ENCODE measurements around the gene PRKAR1A. TPM values are rescaled to one million over a fixed set of nuclear protein-coding genes. Genes with fewer than 3 reads are reported as not detected.
"Not testable (repeated sequence)": the region's sequence is repeated elsewhere in the genome, so short reads cannot be mapped to it uniquely, and the experiment has no call there.

PRKAR1A gene
- polyA plus RNA-seq (ENCODE audit: insufficient read length): 331 TPM

DNA sequence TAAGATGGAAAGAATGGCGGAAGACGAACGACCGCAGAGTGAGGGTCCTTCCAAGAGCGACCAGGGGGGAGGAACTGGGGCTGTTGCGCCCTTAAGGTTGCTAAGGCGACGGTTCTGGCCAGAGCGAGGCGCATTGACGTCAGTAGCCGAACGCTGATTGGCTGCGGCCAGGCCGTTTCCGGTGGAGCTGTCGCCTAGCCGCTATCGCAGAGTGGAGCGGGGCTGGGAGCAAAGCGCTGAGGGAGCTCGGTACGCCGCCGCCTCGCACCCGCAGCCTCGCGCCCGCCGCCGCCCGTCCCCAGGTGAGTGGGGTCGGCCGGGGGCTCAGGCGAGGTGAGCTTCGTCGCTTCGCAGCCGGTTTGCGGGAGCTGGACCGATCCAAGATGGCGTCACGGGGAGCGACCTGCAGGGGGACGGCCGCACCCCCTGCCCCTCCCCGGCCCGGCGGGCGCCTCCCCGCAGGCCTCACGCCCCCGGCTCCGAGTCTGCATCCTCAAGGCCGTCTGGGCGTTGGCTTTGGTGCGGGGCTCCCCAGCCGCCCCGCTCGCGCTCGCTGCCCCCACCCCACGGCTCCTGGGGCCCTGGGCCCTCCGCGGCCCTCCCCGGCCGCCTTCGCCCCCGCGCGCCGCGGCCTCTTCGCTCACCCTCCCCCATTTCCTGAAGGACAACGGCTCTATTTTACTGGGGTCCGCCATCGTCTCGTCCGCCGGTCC is at the start of gene PRKAR1A:
PRKAR1A (plus strand) TSS at position 184 of the 713 bp plus-strand sequence. CDS start 2,970 bp downstream, outside the sequence.
- DNase-seq: peak; percentile 97

DNA sequence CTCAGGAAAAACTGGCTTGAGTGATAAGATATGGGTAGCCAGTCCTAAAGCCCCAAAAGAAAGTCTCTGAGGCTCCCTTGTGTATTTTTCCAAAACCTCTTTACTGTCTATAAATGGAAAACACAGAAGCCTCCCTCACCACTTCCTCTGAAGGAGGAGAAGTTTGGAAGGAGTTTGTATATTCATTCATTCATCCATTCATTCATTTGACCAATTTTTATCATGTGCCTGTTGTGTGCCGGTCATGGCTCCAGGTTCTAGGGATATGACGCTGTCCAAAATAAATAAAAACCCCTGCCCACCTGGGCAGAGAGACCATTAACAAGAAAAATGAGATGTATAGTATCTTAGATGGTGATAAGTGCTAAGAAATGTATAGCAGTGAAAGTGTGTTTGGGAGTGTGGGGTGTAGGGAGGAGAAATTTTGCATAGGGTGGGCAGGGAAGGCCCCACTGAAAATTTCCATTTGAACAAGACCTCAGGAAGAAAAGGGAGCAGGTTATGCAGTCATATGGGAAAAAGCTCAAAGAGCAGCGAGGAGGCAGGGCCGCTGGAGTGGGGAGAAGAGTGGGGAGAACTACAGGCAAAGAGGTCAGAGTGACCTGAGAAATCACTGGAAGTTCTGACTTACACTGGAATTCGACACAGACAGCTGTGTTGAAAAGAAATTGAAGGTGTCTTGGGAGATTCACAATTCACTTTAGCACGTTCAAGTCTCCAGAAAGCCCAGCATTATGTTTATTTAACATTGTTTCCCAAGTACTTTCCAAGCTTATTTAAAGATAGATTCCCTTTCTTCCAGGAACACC is 48.8 kb upstream of the PRKAR1A start:
- DNase-seq: no peak

DNA sequence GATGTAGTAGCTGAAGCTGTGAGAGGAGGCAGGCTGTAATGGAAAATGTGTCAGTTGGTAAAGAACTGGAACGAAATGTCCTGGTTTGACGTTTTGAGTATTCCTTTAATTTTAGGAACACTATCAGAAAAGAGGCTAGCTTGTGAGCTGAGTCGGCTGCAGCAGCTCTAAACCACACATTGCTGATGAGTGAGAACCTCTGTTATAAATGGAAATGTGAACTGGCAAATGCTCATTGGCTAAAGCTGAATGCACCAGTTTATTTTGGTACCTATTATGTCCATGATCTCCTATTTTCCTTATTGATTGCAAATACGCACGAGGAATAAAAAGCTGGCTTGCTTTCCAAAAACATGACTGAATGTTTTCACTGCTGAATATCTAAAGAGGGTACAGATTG is 43.9 kb upstream of the PRKAR1A start:
- DNase-seq: no peak

DNA sequence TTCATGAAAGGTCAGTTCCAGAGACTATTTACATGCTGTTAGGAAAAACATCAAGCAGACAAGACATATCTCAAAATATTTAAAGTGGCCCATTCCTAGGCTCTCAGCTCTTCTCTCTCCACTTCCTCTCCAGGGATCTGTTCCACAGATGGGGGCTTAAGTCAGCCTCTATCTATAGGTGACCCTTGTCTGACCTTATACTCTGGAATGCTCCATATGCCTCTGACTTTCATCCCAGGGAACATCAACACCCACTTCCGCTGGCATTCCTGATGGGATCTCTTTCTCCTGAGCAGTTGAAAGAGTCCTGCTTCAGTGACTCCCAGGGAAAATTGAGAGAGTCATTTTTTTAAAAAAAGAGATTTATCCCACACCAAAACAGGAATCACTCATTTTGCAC is 43.4 kb upstream of the PRKAR1A start:
- DNase-seq: no peak

DNA sequence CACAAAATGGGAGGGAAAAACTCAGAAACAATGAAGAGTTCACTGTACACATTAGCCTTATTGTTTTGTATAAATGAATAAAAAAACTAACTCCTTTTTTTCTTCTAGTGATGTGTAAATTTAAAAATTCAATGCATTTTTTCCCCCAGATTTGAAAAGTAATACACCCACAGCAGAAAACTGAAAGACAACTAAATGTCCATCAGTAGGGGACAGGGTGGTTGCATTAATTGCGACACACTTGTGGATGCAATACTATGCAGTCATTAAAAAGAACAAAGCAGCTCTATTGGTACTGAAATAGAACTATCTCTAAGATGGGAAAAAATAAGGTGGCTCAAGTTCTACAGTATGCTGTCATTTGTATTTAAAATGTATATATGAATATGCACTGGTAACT is 41.3 kb upstream of the PRKAR1A start:
- DNase-seq: no peak

DNA sequence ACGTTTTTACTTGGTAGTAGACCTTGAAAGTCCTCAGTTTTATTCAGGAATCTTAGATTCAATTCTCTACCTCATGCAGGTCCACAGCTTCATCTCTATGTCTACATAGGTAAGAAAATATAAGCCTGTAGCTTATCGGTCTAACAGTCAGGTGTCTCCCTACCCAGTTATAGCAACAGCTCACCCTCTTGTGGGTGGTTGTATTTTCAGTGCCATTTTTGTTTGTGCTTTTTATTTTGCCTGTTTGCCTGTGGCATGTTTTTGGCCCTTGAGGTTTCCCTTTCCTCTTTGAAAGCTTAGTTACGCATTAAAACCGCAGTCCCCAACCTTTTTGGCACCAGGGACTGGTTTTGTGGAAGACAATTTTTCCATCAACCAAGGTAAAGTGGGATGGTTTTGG is 31.3 kb upstream of the PRKAR1A start:
- no peak for DNase-seq

DNA sequence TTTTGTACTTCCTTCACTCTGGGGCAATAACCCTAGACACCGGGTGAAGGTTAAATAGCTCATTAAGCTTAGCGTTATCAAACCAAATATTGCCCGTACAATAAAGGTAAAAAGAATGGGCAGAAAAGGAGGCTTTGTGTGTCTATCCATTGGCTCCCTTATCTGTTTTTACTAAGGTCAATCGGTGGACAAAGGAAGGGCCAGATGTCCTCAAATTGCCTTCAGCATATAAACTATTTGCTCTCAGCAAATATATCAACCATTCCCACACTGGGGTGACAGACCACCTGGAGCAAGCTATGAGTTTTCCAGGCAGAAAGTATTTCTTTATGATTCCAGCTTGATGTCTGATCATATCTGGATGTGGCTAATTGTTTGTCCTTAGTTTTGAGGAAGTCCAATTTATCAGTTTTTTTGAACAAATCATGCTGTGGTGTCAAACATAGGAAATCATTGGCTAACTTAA is 29.6 kb upstream of the PRKAR1A start:
- no peak for DNase-seq

DNA sequence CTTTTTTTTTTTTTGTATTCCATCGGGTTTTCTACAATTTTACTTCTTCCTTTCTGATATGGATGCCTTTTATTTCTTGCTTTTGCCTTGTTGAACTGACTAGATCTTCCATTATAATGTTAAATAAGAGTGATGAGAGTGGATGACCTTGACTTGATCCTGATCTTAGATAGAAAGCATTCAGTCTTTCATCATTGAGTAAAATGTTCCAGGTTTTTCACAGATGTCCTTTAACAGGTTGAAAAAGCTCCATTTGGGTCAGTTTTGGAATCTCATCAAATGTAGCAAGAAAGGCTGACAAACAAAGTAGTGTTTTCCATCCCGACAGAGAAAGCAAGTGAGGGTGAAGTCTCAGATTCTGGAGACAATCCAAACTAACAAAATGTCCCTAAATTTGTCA is 27.8 kb upstream of the PRKAR1A start:
- DNase-seq: no peak

DNA sequence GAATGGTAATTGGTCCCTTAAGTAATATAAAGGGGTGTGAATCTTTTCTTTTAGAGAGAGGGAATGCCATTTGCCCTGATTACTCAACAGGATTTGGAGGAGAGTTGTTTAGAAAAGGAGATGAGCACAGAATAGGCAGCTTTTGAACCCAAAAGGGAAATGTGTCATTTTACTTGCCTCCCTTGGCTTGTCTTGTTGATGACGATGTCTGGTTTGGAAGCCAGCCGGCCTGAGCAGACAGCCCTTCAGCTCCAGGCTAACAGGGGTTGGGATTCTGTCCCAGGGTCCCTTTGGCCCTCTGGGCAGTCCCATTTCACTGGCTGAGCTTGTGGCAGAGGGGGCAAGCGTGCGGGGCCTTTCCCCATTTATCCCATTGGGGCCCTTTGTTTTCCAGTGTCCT is 22.3 kb upstream of the PRKAR1A start:
- DNase-seq: no peak

DNA sequence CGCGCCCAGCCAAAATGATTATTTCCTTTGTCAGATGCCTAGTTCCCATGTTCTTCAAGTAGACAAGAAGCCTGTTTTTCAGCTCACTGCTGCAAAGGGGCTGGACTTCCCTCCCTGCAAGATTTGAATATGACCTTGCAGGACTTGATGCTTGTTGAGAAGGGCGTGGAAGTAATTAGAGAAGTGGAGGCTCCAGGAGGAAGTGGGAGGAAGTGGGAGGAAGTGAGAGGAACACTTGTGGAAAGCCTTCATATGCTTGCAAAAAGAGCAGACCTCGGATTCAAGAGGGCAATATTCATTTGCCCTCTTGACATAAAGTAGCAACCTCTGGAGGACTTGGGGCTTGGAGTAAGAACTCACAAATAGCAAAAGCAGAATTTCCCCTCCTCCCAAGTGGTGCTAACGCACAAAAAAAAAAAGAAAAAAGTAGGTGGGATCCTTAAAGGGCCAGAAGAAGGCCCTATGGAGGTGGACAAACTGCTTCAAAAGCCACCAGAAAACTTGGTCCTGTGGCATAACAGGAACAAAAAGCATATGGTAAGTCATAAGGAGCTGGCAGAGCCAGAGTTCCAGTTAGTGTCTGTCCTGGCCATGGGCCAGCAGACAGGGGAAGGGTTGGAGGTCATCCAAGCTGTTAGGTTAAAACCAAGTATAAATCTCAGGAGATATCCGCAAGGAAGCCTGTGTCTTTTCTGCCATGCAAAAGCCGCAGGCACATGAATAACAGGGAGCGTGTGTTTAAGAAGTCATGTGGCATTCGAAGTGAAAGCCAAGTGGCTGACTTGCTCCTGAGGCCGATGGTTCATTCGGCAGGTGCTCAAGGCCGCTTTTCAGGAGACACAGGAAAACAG is 20.6 kb upstream of the PRKAR1A start:
- no peak for DNase-seq

DNA sequence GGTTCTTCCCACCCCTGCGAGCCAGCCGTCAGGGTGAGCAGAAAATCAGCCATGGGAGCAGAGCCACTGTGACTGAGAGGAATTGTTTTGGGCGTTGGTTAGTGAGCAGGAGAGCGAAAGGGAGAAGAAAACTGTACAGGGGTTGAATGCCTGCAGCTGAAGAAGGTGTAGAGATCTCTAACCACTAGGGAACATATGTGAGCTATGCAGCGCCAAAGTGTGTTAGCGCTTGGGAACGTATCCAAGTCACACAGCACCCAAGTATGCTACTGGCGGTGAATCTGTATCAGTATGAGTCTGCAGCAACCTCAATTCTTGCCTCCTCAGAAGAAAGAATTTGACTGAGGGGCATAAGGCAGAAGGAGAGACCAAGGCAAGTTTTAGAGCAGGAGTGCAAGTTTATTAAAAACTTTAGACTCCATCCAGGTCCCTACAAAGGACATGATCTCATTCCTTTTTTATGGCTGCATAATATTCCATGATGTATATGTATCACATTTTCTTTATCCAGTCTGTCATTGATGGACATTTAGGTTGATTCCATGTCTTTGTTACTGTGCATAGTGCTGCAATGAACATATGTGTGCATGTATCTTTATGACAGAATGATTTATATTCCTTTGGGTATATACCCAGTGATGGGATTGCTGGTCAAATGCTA is 19.7 kb upstream of the PRKAR1A start:
- not testable (repeated sequence) for DNase-seq

DNA sequence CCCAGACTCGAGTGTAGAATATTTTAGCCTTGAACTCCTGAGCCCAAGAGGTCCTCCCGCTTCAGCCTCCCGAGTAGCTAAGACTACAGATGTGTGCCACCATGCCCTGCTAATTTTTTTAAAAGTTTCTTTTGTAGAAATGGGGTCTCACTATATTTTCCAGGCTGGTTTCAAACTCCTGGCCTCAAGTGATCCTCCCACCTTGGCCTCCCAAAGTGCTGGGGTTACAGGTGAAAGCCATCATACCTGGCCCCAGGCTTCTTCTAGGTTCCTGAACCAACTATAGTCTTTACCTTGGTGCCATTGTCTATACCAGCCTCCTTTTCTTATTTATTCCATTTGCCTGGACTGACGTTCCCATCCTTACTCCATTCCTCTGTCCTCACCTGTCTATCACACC is 17.1 kb upstream of the PRKAR1A start:
- DNase-seq: no peak

DNA sequence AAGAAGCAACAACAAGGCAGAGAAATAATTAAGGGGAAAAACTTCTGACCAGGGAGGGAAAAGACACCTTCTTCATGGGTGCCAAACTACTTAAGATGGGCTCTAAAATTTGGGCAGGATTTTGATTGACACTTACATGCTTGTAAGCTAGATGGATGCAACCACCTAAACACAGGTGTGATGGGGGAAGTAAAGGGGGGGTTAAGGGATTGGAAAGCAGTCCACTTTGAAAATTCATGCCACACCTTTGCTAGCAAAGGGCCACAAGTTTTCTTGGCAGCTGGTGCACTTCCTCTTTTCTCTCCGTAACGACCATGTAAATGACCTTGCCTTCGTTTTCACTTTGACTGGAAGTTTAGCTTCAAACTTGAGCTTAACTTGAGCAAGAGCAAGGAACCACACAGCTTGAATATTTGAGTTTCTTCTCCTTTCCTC is 14.3 kb upstream of the PRKAR1A start:
- DNase-seq: peak; percentile 36

DNA sequence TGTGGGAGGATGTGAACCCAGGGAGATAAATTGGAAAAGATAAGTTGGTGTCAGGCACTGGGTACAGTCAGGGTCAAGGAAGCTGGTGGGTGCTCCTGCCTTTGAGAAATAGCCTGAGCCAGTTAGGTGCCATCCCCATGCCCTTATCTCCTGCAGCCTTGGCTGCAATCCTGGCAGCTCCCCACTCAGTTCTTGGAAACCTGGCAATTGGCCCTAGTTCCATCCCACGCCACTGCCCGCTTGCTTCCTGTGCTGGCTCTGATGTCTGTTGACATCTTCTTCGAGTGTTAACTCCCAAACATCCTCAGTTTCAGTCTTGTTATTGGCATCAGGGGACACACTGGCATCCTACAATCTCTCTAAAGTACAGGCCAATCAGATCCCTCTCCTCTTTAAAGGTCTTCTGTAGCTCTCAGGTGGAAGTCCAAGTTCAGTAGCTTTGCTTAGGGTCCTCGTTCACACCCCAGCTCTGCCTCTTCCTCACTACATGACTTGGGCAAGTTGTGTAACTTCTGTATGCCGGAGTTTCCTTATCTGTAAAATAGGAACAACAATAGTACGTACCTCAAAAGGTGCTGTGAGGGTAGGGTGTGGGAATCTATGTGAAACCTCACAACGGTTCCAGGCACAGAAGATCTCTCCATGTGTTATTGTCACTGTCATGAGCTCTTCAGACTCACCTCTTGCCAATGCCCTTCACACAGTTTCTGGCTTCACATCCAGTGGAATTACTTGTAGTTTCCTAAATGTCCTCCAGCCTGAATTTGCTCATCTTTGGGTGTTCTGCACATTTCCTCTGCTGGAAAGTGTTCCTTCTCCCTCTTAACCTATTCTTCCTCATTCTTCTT is 13.5 kb upstream of the PRKAR1A start:
- no peak for DNase-seq

DNA sequence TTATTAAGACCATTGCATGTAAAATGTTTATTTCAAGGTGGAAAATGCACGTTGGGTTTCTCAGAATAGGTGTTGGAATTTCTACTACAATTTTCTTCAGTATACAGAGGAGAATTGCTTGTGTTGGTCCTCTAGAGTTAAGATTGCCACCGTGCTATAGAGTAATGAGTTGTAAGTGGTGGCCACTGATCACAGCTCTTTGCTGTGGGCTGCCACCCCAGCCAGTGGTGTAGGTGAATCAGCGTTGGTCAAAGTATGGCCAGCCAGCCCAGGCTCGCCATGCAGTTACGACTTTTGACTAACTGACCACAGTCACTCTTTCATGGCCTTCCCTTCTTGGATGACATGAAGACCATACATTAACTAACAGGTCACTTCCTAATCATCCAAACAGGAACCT is 12.6 kb upstream of the PRKAR1A start:
- no peak for DNase-seq

DNA sequence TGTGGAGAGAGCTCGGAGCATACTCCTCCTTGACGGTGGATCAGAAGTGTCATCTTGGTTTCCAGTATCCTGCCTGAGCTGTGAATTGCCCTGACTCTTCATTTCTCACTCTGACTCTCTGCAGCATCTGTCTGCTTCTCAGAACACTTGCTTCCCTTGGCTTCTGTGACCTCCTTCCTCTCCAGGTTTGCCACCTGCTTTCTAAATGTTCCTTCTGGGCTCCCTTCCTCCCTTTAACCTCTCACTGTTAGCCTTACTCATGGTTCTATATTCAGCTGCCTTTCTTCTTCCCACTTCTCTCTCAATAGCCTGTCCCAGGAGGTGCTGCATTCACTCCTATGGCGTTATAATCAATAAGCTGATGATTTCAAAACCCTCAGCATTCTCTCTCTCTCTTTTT is 11.2 kb upstream of the PRKAR1A start:
- DNase-seq: no peak

DNA sequence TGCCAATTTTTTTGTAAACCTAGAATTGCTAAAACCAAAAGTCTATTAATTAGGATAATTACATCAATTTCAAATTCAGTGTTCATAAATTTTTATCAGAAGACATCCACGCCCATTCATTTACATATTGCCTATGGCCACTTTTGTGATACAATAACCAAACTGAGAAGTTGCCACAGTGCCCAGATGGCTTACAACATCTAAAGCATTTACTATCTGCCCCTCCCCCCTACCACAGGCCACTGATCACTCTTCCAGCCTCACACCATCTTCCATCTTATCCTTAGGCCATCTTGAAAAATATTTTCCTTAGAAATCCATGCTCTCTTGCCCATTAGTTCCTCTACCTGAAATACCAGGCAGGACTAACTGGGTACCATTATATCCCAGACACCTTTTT is 6.3 kb upstream of the PRKAR1A start:
- DNase-seq: no peak

DNA sequence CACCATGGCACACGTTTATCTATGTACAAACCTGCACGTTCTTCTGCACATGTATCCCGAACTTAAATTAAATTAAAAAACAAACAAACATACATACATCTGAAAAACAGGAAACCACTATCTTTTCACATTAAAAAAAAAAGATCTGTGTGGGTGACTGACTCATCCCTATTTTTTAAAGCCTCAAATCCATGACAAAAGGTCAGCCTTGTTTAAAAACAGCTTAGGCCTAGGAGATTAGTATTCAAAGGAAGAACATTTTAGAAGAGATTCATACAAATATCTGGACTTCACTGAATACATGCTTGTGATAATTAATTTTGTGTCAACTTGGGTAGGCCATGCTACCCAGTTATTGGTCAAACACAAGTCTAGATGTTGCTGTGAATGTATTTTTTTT is 4.7 kb upstream of the PRKAR1A start:
- DNase-seq: no peak

DNA sequence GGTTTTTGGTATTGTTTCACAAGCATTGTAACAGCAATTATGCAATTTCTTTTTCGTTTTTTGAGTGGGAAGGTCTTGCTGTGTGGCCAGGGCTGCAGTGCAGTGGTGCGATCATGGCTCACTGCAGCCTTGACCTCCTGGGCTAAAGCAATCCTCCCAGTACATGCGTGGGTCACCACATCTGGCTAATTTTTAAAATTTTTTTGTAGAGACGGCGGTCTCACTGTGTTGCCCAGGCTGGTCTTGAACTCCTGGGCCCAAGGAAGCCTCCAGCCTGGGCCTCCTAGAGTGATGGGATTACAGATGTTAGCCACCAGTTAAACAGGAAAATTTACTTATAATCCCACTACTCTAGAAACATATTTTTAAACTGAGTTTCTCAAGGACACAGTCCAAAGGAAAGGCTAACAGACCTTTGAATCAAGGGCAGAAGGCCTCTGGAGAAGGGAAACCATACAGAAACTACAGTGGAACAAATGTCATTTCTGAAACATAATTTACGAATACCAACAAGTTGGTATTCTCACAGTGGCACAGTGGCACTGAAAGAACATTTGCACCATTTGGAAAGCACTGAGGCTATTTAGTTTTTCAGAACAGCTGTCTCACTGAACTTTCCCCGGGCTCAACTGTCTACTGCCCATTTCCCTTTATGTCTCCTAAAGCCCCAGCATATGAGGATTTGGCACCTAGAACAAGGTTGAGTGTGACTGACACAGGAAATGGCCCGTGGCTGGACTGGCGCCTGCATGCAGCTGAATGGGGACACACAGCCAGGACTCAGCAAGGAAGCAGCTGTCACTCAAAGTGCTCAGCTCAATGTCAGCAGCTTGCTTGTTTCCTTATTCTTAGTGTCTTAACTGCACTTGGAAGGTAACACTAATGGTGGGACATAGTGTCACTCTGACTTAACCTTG is 2.8 kb upstream of the PRKAR1A start:
- peak; percentile 46 for DNase-seq

DNA sequence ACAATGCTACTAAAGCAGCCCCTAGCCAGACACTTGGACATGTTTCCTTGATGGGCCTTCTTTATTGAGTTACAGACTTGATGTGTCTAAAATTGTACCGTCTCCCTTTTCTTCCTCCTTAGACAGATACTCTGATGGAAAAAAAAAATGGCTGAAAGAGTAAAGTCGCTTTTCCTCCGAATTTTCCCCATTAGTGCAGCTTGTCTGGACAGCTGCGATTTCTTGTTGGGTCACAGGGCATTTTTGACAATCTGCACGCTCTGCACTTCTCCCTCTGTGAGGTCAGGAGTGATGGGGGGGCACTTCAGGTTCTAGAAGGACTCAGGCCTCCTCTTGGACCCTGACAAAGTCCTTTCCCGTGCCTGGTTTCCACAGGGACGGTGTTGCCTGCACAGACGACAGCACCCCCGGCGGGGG is 968 bp upstream of the PRKAR1A start:
- DNase-seq: no peak
